Neuron (in vitro differentiated cells): Measurements from ENCODE around the gene NR1H3.

Experiments used
- H2AFZ ChIP-seq: one replicate; pipeline ENCODE4 v1.6.1; 2013; ENCODE audit warnings: low read depth, mild to moderate bottlenecking, inconsistent platforms, low read length, moderate library complexity
- H3K27me3 ChIP-seq: one replicate; pipeline ENCODE4 v1.6.1; 2013; ENCODE audit warnings: low read length; ENCODE audit not compliant: insufficient read depth
- H3K36me3 ChIP-seq: one replicate; pipeline ENCODE4 v1.6.1; 2013; ENCODE audit warnings: low read length; ENCODE audit not compliant: insufficient read depth
- H3K4me1 ChIP-seq: one replicate; pipeline ENCODE4 v1.6.1; 2013; ENCODE audit warnings: low read length; ENCODE audit not compliant: insufficient read depth
- H3K4me3 ChIP-seq: 2 replicates; pipeline ENCODE4 v1.5.1; 2013; ENCODE audit warnings: mild to moderate bottlenecking, low read length, moderate library complexity
- H3K9me3 ChIP-seq: one replicate; pipeline ENCODE4 v1.6.1; 2013; ENCODE audit warnings: low read length

Gene NR1H3

GRCh38 chr11:47233989-47234668, 23.7 kb upstream of the NR1H3 start:
- Histone ChIP-seq H3K9me3 (no peaks in the 10 kb centered on the region), H3K36me3 (peaks cover 10% of the 10 kb centered on the region), H2AFZ (no peak overlapping the region), H3K27me3 (no peaks in the 10 kb centered on the region), H3K4me1 (no peaks in the 10 kb centered on the region), H3K4me3 (no peak overlapping the region)

- no peaks in the 10 kb centered on the region for H3K4me1 ChIP-seq
- peaks cover 16% of the 10 kb centered on the region for H3K36me3 ChIP-seq
- H2AFZ ChIP-seq, result no peak overlapping the region
- no peak overlapping the region for H3K4me3 ChIP-seq
- no peaks in the 10 kb centered on the region for H3K27me3 ChIP-seq
- H3K9me3 ChIP-seq, result no peaks in the 10 kb centered on the region
These were observed 23.1 kb upstream of the NR1H3 start for GRCh38 chr11:47234669-47235100.

- H3K4me1 ChIP-seq, result no peaks in the 10 kb centered on the region
- no peaks in the 10 kb centered on the region for H3K9me3 ChIP-seq
- H3K36me3 ChIP-seq, result peaks cover 21% of the 10 kb centered on the region
- no peak overlapping the region for H3K4me3 ChIP-seq
- H2AFZ ChIP-seq, result no peak overlapping the region
- H3K27me3 ChIP-seq, result no peaks in the 10 kb centered on the region
These were observed 22.6 kb upstream of the NR1H3 start for GRCh38 chr11:47235163-47235562.

GRCh38 chr11:47236482-47236881, 21.3 kb upstream of the NR1H3 start:
- H3K9me3 ChIP-seq, result no peaks in the 10 kb centered on the region
- no peaks in the 10 kb centered on the region for H3K4me1 ChIP-seq
- no peaks in the 10 kb centered on the region for H3K27me3 ChIP-seq
- peaks cover 28% of the 10 kb centered on the region for H3K36me3 ChIP-seq
- no peak overlapping the region for H2AFZ ChIP-seq
- no peak overlapping the region for H3K4me3 ChIP-seq

- H2AFZ ChIP-seq, result no peak overlapping the region
- no peaks in the 10 kb centered on the region for H3K4me1 ChIP-seq
- H3K36me3 ChIP-seq, result peaks cover 58% of the 10 kb centered on the region
- no peak overlapping the region for H3K4me3 ChIP-seq
- no peaks in the 10 kb centered on the region for H3K27me3 ChIP-seq
- H3K9me3 ChIP-seq, result no peaks in the 10 kb centered on the region
These were observed 17.9 kb upstream of the NR1H3 start for GRCh38 chr11:47239852-47240251.

DNA sequence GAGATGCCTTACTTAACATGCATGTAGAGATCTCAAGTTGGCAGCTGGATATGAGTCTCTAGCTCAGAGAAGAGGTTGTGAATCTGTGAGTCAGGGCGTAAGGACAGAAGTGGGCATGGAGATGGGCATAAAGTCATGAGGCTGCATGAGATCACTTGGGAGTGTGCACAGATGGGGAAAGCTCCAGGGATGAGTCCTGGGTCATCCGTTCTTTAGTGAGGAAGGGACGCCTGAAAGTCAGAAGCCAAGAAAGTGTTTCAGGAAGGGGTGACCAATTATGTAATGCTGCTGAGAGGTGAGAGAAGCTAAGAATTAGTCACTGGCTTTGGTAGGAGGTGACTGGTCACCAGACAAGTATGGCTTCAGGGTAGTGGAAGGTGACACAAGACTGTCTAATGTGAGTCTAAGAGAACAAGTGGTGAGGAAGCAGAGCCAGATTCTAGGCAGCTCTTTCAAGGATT, 15.9 kb upstream of the NR1H3 start:
- no peak overlapping the region for H3K4me3 ChIP-seq
- H3K27me3 ChIP-seq, result no peaks in the 10 kb centered on the region

GRCh38 chr11:47242596-47243192, 15.1 kb upstream of the NR1H3 start:
- H3K36me3 ChIP-seq, result peaks cover 74% of the 10 kb centered on the region
- no peaks in the 10 kb centered on the region for H3K27me3 ChIP-seq
- H3K4me1 ChIP-seq, result peaks cover 5% of the 10 kb centered on the region
- no peaks in the 10 kb centered on the region for H3K9me3 ChIP-seq
- H3K4me3 ChIP-seq, result no peak overlapping the region
- no peak overlapping the region for H2AFZ ChIP-seq

More for the DNA sequence above, 15.9 kb upstream of the NR1H3 start:
- Histone ChIP-seq H2AFZ (no peak overlapping the region), H3K36me3 (peaks cover 71% of the 10 kb centered on the region), H3K4me1 (no peaks in the 10 kb centered on the region), H3K9me3 (no peaks in the 10 kb centered on the region)

- Histone ChIP-seq H3K36me3 (peaks cover 69% of the 10 kb centered on the region), H3K4me1 (peaks cover 10% of the 10 kb centered on the region), H2AFZ (no peak overlapping the region), H3K9me3 (no peaks in the 10 kb centered on the region), H3K27me3 (no peaks in the 10 kb centered on the region), H3K4me3 (no peak overlapping the region)
These were observed 14.3 kb upstream of the NR1H3 start for GRCh38 chr11:47243454-47243853.

- Histone ChIP-seq H3K27me3 (no peaks in the 10 kb centered on the region), H3K4me3 (no peak overlapping the region), H3K36me3 (peaks cover 58% of the 10 kb centered on the region), H3K9me3 (no peaks in the 10 kb centered on the region), H2AFZ (no peak overlapping the region), H3K4me1 (peaks cover 17% of the 10 kb centered on the region)
These were observed 13.1 kb upstream of the NR1H3 start for GRCh38 chr11:47244448-47245350.

DNA sequence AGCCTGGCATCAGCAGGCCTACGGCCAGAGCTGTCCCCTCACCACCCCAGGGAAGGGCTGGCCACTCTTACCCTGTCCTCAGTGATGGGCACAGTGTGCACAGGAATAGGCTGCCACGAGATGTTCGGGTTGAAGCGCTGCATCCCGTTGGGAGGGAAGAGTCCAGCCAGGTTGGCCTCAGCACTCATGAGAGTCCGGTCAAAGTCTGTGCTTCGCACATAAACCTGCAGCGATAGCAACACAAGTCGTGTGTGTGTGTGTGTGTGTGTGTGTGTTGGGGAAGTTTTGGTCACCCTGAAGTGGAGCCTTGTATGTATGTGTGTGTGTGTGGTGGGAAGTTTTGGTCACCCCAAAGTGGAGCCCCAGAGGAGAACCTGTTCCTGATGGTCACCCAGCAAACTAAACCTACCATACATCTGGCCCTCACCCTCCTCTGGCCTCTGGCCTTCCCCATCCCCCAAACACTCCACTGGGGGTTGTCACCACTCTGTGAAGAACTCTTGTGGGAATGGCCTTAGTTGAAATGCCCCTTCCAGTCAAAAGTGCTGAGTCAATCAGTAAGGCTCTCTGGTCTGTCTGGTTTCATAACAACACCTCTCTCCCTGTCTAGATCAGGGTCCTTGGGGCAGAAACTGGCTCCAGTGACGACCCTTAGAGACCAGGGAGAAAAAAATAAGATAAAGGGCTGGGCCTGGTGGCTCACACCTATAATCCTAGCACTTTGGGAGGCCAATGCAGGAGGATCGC, 12.0 kb upstream of the NR1H3 start:
- Histone ChIP-seq H2AFZ (no peak overlapping the region), H3K4me3 (no peak overlapping the region), H3K27me3 (no peaks in the 10 kb centered on the region), H3K9me3 (no peaks in the 10 kb centered on the region), H3K4me1 (peaks cover 17% of the 10 kb centered on the region), H3K36me3 (peaks cover 50% of the 10 kb centered on the region)

- H3K4me3 ChIP-seq, result peak overlapping the region; percentile 70
- H3K36me3 ChIP-seq, result peaks cover 36% of the 10 kb centered on the region
- peaks cover 17% of the 10 kb centered on the region for H3K4me1 ChIP-seq
- H3K9me3 ChIP-seq, result no peaks in the 10 kb centered on the region
- H3K27me3 ChIP-seq, result no peaks in the 10 kb centered on the region
- no peak overlapping the region for H2AFZ ChIP-seq
These were observed 10.3 kb upstream of the NR1H3 start for GRCh38 chr11:47247502-47247901.

GRCh38 chr11:47248304-47248663, 9.5 kb upstream of the NR1H3 start:
- Histone ChIP-seq H3K4me3 (peak overlapping the region; percentile 70), H2AFZ (peak overlapping the region; percentile 31), H3K4me1 (peaks cover 17% of the 10 kb centered on the region), H3K36me3 (peaks cover 28% of the 10 kb centered on the region), H3K27me3 (no peaks in the 10 kb centered on the region), H3K9me3 (no peaks in the 10 kb centered on the region)
